Calu3 (cell line): ENCODE measurements around the gene CHST15. TPM values are rescaled to one million over a fixed set of nuclear protein-coding genes. Genes with fewer than 3 reads are reported as not detected.

ENCODE experiments used
- BruUV-seq: library from RNA; stranded (reverse); fragments of 400-500 nt; replicated peaks from 2 replicates; lab custom pipeline; 2021; lab: Mats Ljungman, UMichigan
- CTCF ChIA-PET: fragments of 300-600 bp; sonication (Branson Sonifier 250); formaldehyde crosslinking; loops from one replicate; lab custom pipeline; 2022; ENCODE audit warnings: antibody characterized with exemption; lab: Charles Lee
- DNase-seq: peaks from one replicate; pipeline ENCODE4 v3.0.0; 2022
- H3K27ac Mint-ChIP-seq: one replicate; pipeline ENCODE4 v1.8.0; 2022; ENCODE audit warnings: mixed read lengths; ENCODE audit not compliant: unreplicated experiment
- H3K27me3 Mint-ChIP-seq: one replicate; pipeline ENCODE4 v1.8.0; 2022; ENCODE audit warnings: mixed read lengths; ENCODE audit not compliant: unreplicated experiment
- H3K36me3 Mint-ChIP-seq: one replicate; pipeline ENCODE4 v1.8.0; 2022; ENCODE audit warnings: mild to moderate bottlenecking, moderate library complexity, mixed read lengths; ENCODE audit not compliant: insufficient read depth, unreplicated experiment
- H3K4me1 Mint-ChIP-seq: one replicate; pipeline ENCODE4 v1.8.0; 2022; ENCODE audit warnings: mild to moderate bottlenecking, low read depth, mixed read lengths; ENCODE audit not compliant: unreplicated experiment
- H3K4me3 Mint-ChIP-seq: one replicate; pipeline ENCODE4 v1.8.0; 2022; ENCODE audit warnings: mild to moderate bottlenecking, low read depth, moderate library complexity, mixed read lengths; ENCODE audit not compliant: unreplicated experiment
- H3K9me3 Mint-ChIP-seq: one replicate; pipeline ENCODE4 v1.8.0; 2022; ENCODE audit warnings: low read depth, mixed read lengths; ENCODE audit not compliant: unreplicated experiment
- intact Hi-C: fragments of 100-400 bp; cut with micrococcal nuclease; formaldehyde crosslinking; loops from one replicate; pipeline ENCODE4 v1.10.0; 2022; ENCODE audit not compliant: unreplicated experiment
- total RNA-seq: library from RNA; stranded (reverse); gene quantifications from 2 replicates; pipeline ENCODE4 v1.2.3, GENCODE V29; 2022
- TF ChIP-seq, protein P1 (sequence below): fragments of 200-600 bp; IDR thresholded peaks from one replicate; pipeline ENCODE4 v1.8.0; 2022; ENCODE audit warnings: antibody characterized with exemption; ENCODE audit not compliant: unreplicated experiment

CHST15 gene
- total RNA-seq, 1 experiment from 2014 or later, result 19.3 TPM

DNA sequence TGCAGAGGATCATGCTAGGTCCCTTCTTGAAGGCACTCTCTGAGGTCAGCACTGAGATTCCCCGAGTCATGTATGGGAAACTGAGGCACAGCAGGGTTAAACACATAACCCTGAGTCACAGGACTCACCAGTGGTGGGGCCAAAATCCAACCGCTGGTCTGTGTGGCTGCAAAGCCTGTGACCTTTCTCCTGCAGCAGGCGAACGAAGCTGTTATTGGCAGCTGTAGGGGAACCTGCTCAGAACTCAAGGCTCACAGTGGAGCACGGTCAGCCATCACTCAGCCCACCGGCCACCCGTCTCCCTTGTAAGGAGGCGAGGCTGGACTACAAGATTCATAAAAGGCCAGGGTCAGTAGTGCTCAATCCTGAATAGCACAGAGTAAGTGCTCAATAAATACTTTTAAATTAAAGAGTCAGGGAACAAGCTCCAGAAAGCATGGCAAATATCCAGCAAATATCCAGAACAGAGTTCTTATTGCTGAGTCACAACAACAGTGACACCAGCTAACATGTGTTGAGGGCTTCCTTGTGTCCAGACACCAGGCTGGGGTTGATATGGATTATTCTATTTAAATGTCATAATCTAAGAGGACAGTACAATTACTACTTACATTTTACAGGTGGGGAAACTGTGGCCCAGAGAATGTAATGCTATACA is 34.9 kb downstream of the CHST15 start:
- DNase-seq, result no peak
- Mint-ChIP-seq H3K27me3 (no peaks in the 10 kb centered on the region), H3K4me3 (no peak overlapping the region), H3K9me3 (no peaks in the 10 kb centered on the region), H3K36me3 (peaks cover 4% of the 10 kb centered on the region), H3K27ac (no peak overlapping the region), H3K4me1 (peaks cover 8% of the 10 kb centered on the region)
- BruUV-seq, result no TSS peak
- CTCF ChIA-PET, result no interaction called here
- intact Hi-C loops, result no loop called here
- TF ChIP-seq, protein P1, sequence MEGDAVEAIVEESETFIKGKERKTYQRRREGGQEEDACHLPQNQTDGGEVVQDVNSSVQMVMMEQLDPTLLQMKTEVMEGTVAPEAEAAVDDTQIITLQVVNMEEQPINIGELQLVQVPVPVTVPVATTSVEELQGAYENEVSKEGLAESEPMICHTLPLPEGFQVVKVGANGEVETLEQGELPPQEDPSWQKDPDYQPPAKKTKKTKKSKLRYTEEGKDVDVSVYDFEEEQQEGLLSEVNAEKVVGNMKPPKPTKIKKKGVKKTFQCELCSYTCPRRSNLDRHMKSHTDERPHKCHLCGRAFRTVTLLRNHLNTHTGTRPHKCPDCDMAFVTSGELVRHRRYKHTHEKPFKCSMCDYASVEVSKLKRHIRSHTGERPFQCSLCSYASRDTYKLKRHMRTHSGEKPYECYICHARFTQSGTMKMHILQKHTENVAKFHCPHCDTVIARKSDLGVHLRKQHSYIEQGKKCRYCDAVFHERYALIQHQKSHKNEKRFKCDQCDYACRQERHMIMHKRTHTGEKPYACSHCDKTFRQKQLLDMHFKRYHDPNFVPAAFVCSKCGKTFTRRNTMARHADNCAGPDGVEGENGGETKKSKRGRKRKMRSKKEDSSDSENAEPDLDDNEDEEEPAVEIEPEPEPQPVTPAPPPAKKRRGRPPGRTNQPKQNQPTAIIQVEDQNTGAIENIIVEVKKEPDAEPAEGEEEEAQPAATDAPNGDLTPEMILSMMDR, result no peak

DNA sequence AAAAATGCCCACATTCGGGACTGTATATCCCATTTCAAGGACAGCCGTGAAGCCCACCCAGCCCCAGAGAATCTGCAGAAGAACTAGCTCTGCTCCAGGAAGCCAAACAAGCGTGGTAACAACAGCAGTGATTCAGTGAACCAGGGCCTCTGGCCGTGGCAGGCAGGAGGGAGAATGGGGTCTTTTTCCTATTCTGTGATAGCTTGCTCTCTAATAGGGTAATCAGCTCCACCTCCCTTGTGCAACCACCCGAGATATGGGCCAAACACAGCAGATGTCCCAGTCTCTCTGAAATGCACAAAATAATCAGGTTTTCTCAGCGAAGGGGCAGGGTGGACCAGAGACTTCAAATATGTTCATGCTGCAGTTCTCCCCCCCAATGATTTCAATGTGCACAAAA is 35.8 kb downstream of the CHST15 start:
- Mint-ChIP-seq H3K9me3 (no peaks in the 10 kb centered on the region), H3K4me1 (peaks cover 8% of the 10 kb centered on the region), H3K4me3 (no peak overlapping the region), H3K27me3 (no peaks in the 10 kb centered on the region), H3K27ac (no peak overlapping the region), H3K36me3 (peaks cover 4% of the 10 kb centered on the region)
- TF ChIP-seq, protein P1, result no peak
- CTCF ChIA-PET, result no interaction called here
- no TSS peak for BruUV-seq
- DNase-seq, result no peak
- intact Hi-C loops, result no loop called here

DNA sequence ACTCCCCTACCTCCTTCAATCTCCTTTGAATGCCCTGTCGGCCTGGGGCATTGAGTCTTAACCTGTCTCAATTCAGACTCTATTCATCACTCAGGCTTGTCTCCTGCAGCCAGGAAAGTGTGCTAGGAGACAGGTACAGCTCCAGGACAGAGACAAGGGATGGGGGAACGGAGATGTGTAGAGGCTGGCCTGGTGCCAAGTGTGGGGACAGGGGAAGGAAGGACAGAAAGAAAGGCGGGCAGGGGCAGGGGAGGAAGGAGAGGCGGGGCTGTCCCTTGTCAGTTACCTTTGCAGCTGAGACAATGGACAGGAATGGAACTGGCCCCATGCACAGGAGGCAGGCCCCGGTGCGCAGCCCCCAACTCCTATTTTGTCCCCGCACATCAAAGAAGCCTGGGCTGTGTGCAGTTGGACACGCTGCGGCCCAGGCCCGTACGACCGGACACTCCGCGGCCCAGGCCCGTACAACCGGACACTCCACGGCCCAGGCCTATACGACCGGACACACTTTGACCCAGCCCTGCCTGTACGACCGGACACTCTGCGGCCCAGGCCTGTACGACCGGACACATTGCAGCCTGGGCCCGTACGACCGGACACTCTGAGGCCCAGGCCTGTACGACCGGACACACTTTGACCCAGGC is 36.9 kb downstream of the CHST15 start:
- no peaks in the 10 kb centered on the region for H3K9me3 Mint-ChIP-seq
- no peak overlapping the region for H3K4me3 Mint-ChIP-seq
- intact Hi-C loops, result no loop called here
- BruUV-seq, result no TSS peak
- CTCF ChIA-PET, result interaction anchor here (0.7 kb wide), 1 partner anchor 19 kb away, joined by 3 read pairs; no protein-coding TSS in a partner anchor
- H3K27ac Mint-ChIP-seq, result no peak overlapping the region
- TF ChIP-seq, protein P1, result no peak
- no peak for DNase-seq
- H3K27me3 Mint-ChIP-seq, result no peaks in the 10 kb centered on the region
- H3K36me3 Mint-ChIP-seq, result peaks cover 4% of the 10 kb centered on the region
- H3K4me1 Mint-ChIP-seq, result peaks cover 8% of the 10 kb centered on the region

DNA sequence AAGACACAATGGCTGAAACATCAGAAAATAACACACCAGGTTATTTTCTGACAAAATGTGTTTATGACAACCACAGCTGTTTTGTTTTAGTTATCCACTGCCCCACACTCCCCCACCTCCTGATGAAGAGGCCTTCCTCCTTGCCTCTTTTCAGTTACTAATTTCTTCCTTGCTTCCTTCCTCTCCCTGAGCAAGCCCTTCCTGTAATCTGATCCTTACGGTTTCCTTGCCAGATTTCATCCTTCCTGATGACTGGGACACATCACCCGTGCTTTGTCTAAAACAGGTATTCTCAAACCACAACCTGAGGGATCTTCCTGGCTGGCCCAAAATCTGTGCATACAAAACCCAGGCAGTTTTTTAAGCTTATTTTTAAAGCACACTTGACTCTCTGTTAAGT is 39.4 kb downstream of the CHST15 start:
- Mint-ChIP-seq H3K27ac (no peak overlapping the region), H3K4me3 (no peak overlapping the region), H3K9me3 (no peaks in the 10 kb centered on the region), H3K27me3 (no peaks in the 10 kb centered on the region), H3K36me3 (peaks cover 5% of the 10 kb centered on the region), H3K4me1 (peaks cover 8% of the 10 kb centered on the region)
- TF ChIP-seq, protein P1, result no peak
- intact Hi-C loops, result no loop called here
- no peak for DNase-seq
- CTCF ChIA-PET, result no interaction called here
- BruUV-seq, result no TSS peak
